NCI-H345 treated with DMSO at 0.1 percent for 48 hours (cell line): ENCODE data around the gene GPR135.

Source experiments
- DNase-seq: peaks from one replicate; lab custom pipeline; 2025; ENCODE audit not compliant: unreplicated experiment; lab: John Stamatoyannopoulos, UW

Gene GPR135

DNA sequence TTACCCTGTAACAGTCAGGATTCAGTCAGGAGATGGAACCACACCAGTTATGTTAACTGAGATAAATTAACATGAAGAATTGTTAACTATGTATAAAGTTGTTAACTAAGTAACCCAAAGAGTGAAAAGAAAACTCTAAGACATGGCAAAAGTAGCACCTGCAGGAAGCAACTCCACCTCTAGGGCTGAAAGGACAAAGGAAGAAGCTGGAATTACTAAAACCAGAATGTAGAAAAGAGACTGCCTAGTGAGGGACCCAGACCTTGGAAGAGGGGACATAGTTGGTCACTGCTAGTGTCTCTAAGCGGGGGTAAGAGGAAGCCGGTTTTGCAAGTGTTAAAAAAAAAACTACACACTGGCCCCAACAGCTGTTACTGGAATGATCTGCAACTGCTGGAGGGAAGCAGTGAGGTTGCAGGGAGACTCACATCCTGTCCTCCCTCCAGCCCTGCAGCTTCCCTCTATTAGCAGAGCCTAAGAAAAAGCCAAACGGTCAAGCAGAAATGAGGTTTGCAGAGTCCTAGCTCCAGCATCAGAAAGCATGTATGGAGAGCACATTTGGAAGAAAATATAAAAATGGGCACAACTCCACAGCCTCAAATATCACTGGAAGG is 39.8 kb downstream of the GPR135 start:
- DNase-seq = no peak

DNA sequence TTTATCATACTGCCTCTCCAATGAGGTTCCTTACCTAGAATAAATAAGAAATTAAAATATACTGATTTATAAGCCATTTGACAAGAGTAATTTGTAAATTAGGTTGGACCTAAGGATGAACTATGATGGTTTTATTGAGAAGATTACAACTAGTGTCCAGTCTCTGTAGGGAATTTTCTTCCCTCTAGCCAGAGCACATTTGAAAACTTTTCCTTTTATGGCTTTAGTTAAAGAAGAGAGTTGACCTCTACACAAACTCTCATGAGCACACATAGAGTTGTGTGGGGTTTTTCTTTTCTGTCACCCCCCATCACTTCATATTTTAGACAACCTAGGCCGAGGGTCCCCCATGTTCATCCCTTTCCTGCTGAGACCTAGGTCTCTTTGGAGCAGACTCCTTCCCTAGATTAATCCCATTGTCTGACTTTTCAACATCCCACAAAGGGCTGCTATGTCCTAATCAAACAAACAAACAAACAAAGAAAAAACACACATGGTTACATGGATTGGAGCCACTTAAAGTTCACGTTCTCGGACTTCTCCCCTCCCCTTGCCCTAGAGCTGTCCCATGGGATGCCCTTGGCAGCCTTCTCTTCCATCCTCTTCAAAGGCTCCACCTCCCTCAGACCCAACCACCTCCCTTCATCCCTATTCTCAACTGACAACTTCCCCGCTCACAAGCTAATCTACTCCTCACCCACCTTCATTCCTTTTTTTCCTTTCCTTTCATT is 40.7 kb downstream of the GPR135 start:
- no peak for DNase-seq

DNA sequence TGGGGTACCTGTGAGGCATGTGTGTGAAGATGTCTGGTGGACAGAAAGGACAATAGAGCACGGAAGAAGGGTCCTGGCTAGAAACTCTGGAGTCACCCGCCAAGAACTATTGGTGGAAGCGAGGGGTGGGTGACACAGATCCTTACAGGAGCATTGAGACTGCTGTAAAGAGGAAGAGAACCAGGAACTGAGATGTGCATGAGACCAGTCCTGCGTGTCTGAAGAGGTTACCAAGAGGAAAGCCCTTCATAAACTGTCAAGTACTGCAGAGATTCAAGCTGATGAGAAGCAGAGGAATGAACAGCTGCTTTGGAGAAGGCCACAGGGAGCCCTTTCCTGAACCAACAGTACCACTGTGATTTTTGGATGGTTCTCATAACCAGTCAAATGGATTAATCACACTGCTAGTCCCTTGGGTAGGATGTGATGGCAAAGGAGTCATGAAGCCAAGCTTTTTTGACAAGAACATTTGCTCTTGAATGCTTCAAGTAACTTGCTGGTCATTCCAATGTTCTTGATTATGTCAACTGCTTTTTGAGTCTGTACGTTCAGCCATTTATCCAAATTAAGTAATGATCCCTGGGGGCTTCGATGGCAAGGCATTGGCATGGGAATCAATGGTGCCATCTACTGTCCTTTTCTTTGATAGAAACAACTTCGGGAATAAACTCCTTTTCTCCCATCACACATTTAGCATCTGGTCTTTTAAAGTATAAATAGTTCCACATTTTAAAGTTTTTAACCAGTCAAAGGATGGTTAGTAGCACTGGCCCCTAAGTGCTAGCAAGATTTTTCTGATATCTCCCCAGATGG is 42.9 kb downstream of the GPR135 start:
- no peak for DNase-seq

DNA sequence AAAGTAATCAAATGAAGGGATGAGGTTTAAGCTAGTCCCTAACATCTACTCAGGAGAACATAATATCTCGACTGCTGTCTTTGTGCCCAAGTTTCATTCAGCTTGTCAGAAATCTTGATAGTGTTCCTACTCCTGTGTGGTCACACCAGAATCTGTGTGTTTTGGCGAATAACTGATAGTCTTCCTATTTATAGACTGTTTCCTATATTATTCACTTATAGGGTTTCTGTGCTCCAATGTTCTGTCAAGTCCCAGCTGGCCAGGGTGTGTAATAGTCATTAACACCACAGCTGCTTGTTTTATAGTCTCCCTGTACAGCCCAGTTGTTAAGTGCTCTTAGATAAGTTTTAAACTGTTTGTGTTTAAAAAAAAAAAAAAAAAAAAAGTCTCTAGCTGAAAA is 45.9 kb downstream of the GPR135 start:
- DNase-seq = no peak

DNA sequence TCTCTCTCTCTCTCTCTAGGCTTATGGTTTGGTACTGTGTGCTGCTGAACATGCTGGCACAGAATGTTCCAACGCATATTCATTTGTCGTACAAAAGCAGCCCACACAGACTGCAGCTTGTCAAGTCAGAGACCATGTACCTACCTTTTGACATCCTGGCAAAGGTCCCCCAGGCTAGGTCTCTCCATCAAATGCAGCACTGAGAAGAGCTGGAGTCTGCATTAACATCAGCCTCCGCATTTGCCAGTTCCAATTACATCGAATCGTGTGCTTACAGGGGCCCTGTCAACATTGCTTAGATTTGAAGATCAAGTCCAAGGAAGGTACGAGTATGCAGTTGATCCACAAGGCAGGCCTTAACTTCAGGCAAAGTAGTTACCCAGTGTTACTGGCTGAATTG is 47.9 kb downstream of the GPR135 start:
- DNase-seq = no peak

DNA sequence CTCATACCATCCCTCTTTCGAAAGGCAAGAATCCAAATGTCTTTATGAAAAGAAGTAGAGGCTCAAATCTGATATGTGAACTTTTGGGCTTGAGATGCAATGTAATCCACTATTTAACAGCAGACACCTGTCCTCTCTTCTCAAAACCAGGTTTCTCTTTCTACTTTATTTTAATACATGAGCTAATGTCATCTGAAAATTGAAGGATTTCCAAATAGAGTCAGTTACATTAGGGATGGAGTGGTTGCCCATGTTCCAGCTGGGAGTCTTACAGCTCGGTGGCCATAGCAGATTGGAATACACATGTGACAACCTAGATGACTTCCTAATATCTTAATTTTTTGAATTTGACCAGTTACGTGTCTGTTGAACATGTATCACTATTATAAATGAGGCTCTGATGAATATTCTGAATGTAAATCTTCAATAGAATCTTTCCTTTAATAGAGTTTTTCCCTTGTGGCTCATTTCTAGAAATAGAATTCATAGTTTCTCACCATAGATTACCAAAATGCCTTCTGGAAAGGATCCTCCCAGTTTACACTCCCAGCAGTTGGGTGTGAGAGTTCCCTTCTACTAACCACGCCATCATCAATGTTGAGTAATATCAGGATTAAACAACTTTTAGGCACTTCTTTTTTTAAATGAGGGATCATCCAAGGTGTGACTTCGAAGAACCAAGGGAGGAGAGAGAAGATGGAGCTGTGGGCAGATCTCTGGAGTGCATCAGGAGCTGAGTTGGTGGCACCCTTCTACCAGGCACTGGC is 49.2 kb downstream of the GPR135 start:
- no peak for DNase-seq
